IPS-11a (cell line): ENCODE measurements around the gene SORCS2.

Experiments
- H3K4me3 ChIP-seq: one replicate; pipeline ENCODE4 v1.5.1; 2013; ENCODE audit warnings: low read depth, low read length, control low read depth

SORCS2 gene

DNA sequence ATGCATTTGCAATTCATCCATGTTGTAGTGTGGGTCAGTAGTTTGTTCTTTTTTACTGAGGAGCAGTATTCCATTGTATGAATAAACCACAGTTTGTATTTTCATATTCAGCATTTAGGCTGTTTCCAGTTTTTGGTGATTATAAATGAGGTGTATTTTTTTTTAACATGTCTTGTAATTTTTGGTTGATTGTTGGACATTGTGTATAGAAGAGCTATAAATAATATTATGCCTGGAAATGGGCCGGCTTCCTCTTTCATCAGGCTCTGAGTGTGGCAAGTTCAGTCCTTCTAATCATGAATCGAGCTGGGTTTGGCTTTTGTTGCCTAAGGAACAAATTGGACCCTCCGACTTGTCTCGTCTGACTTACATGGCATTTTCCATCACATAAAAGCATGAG is 126.7 kb downstream of the SORCS2 start:
- no peak overlapping the region for H3K4me3 ChIP-seq

- H3K4me3 ChIP-seq: no peak overlapping the region
These were observed 128.0 kb downstream of the SORCS2 start for GRCh38 chr4:7320206-7320797.

GRCh38 chr4:7322166-7322991 is 130.0 kb downstream of the SORCS2 start:
- no peak overlapping the region for H3K4me3 ChIP-seq

DNA sequence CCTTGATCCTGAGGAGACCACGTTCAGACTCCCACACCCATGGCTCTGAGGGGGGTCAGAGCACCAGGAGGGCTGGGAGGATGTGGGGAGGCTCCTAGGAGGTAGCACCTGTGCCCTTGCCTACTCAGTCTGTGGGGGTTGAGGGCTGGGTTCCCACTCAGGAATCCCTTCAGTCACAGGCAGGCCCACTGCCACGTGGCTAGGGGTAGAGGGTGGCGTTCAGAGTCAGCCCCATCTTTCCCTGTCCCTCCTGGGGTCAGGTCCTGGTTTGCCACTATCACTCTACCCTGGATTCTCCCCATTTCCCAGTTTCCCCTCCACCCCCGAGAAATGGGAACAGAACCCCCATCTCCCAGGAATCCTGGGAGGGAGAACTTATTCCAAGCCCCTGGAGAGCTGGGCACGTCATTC is 131.1 kb downstream of the SORCS2 start:
- H3K4me3 ChIP-seq: no peak overlapping the region

- H3K4me3 ChIP-seq: no peak overlapping the region
These were observed 131.7 kb downstream of the SORCS2 start for GRCh38 chr4:7323872-7324650.

GRCh38 chr4:7324651-7325121 is 132.3 kb downstream of the SORCS2 start:
- no peak overlapping the region for H3K4me3 ChIP-seq

DNA sequence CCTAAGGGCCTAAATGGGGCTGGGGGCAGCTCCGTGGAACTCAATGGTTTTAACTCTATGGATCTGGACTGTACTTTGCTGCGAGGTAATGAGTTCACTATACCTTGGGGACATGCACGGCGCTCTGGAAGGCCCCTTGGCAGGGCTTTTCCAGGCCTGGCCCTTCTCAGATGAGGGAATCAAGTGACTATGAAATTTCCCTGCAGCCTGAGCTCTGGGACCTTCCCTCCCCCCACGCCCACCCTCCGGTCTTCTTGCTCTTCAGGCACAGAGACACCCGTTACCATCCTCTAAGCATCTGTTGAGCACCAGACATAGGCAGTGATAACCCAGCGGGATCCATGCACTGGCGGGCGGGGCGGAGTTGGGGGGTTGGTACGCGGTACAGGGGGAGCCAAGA is 133.2 kb downstream of the SORCS2 start:
- H3K4me3 ChIP-seq: no peak overlapping the region

DNA sequence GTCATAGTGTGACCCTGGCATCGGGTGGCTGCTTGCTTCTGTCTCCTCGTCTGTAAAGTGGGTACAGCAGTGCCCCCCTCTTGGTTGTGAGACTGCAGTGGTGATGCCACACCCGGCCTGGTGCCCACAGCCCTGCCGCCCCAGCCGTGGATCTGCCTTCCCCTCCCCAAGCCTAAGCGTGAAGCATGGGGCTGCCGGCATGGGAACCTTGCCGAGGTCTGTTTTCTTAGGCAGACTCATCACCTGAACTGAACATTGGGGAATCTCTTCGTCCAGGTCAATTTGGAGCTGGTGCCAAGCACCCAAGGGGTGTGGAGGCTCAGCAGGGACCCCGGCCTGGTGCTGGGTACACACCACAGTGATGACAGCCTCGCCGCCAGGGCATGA is 134.0 kb downstream of the SORCS2 start:
- no peak overlapping the region for H3K4me3 ChIP-seq

DNA sequence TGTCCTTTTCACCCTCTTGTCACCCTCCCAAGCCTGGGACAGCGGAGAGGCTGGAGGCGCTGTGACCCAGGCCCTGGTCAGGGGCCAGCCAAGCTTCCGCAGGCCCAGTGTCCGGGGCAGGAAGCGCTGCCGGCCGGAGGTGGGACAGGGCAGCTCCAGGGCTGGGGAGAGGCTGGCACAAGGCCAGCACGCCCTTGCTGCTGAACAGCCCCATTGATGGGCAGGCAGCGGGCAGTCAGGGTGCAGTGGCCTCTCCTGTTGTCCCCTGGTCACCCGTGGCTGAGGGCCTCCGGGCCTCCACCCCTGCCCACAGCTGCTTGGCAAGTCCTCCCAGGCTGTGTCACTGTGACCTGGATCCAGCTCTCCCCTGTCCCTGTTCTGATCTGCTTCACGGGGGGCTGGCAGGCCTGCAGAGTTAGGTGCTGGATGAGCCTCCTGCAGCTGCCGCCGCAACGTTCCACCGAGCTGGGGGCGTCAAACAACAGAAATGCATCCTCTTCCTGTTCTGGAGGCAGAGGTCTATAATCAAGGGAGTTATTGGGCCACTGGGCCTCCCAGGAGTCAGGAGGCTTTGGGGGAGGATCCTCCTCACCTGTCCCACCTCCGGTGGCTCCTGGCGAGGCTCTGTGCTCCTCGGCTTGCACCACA is 134.5 kb downstream of the SORCS2 start:
- H3K4me3 ChIP-seq: no peak overlapping the region

DNA sequence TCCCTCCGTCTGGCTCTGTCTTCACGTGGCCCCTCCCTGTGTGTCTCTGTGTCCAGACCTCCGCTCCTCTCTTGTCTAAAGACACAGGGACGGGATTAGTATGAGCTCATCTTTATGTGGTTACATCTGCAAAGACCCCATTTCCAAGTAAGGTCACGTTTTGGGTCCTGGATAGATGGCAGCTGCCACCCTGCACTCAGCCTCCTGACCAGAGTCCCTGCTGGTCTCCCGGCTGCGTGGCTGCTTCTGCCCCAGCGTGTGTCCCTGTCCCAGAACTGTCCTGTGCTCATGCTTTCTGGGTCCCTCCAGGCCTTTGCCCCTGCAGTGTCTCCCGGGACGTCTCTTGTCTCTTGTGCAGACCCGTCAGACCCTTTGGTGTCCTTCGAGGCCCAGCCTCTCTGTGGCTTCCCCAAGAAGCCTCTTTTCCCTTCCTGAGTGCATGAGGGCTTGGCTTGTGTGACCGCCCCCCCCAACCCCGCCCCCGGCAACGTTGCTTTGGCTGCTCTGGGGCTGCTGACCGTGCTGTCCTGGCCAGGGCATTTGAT is 135.1 kb downstream of the SORCS2 start:
- H3K4me3 ChIP-seq: no peak overlapping the region

GRCh38 chr4:7328162-7328912 is 136.0 kb downstream of the SORCS2 start:
- H3K4me3 ChIP-seq: no peak overlapping the region

DNA sequence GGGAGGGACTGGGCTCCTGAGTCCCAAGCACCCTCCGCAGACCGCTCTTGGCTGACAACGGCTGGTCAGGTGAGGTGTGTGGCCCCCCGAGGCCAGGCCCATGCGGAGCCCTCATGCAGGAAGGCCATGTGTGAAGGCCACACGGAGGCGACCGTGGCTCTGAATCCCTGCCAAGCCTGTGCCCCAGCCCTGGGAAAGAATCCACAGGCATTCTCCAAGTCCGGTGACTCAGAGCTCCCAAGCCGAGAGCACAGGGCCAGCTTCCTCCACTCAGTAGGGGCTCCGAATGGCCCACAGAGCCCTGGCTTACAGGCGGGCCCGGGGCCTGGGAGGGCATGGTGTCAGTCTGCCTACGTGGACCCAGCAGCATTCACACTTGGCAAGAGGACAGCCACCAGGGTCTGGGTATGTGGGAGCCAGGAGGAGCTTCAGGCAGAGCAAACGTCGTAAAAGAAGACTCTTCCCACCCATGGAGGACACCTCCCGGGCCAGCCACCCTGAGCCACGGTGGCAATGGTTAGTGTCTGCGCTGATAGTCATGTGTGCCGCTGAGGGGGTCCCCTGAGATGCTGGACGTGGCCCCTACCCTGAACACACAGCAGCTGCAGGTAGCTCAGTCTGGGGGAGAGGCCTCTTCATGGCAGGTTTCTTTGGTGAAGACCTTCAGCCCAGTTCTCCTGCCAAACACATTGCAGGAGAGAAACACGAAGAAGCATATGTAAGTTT is 136.7 kb downstream of the SORCS2 start:
- H3K4me3 ChIP-seq: no peak overlapping the region

DNA sequence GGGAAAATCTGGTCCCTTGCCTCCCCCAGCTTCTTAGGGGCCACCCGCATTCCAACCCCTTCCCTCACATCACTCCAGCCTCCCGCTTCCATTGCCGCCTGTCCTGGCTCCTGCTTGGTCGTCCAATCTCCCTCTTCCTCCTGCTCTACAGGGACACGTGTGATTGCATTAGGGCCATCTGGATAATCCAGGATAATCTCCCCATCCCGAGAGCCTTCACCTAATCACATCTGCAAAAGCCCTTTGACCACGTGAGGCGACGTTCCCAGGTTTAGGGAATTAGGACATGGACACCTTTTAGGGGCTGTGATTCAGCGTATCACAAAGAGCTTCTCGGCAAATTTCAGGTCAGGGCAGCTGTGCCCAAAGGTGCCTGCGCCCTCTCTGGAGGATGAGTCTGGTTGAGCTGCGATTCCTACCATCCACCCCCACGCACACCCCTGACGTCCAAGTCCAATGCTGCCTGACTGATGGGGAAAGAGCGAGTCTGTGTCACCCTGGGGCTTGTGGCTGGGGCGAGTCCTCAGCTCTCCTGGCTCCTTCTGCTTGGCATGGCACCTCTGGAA is 137.8 kb downstream of the SORCS2 start:
- no peak overlapping the region for H3K4me3 ChIP-seq

DNA sequence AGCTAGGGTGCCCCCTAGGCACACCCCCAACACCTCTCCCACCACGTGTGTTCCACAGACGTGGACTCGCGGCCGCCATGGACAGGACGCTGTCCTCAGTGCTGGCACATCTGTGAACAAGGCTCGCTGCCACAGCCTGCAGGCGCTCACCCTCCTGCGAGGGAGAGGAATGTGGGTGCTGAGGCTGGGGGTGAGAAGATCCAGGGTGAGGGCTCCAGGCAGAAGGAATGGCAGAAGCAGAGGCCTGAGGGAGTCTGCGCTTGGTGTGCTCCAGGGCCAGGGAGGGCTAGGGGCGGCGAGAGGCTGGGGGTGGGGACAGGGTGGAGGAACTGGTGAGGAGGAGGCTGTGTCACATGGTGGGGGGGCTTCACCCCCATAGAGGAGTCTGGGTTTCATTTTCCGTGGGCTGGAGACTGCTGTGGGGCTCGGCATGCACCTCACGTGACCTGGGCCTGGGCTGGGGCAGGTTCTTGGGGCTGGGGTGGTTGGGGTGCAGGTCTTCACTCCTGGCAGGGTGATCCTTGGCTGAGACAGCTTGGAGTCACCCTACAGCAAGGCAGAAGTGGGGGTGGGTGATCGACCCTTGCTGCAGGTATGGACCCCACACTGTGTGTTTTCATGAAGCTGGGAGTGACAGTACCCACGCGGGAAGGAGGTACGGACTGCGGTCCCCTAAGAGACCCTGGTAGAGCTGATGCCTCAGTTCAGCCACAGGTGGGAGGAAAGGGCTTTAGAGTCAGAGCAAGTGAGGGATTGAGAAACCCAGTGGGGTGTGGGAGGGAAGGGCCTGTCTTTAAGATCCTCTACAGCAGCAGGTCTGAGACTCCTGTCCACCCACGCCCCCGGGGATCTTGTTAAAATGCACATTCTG is 138.7 kb downstream of the SORCS2 start:
- H3K4me3 ChIP-seq: no peak overlapping the region

DNA sequence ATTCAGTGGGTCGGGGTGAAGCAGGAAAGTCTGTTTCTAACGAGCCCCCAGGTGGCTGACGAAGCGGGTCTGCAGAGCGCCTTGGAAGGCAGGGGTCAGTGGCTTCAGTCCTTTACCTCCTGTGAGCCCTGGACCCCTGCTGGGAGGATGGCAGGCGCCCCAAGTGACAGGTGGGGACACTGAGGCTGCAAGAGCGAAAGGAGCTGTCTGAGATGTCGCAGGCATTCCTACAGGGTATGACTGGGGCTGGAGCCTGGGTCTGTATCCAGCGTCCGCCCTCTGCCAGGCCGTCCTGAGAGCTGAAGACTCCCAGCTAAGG is 139.3 kb downstream of the SORCS2 start:
- H3K4me3 ChIP-seq: no peak overlapping the region

- H3K4me3 ChIP-seq: no peak overlapping the region
These were observed 140.1 kb downstream of the SORCS2 start for GRCh38 chr4:7332216-7333023.

DNA sequence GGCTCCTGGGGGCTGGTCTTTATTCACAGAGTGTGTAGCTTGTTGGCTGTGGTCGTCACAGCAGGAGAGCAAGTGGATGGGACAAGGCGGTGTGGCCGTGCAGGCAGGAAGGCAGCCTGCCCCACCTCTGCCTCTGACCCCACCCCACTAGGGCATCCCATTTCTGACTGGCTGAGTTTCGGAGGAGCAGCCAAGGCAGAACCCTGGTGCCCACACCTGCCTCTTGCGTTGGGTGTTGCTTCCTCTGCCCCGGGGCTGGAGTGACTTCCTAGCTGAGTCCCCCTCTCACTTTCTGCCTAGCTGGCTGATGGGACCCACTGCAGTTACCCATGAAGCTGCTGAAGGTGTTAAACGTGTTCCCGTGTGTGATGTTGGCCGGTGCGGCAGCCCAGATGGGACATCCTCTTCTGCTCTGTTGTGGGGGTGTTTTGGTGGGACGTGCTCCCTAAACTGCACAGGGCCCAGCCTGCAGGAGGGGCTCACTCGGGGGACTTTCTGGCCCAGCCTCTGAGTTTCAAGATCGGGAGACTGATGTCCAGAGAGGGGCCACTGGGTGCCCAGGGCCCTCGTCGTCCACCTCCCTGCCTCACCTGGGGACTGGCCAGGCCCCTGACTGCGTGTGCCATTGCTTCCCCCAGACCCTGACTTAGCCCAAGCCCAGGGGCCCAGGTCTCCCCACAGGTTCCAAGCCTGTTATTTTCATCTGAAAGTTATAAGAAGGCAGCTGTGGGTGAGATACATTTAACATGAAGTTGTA is 140.9 kb downstream of the SORCS2 start:
- H3K4me3 ChIP-seq: no peak overlapping the region
